K562 (cell line): ENCODE measurements around the gene SHANK2. TPM values are rescaled to one million over a fixed set of nuclear protein-coding genes. Genes with fewer than 3 reads are reported as not detected.

Experiments used
- ATAC-seq: fragments of 200-7000 bp; cut with Tn5 transposase; 3 replicates; pipeline ENCODE4 v1.9.1; 2020; ENCODE audit warnings: moderate library complexity
- BruUV-seq: library from RNA; stranded (reverse); fragments of 400-500 nt; replicated peaks from 2 replicates; lab custom pipeline; 2021; lab: Mats Ljungman, UMichigan
- CTCF ChIA-PET: fragments of 300-600 bp; formaldehyde crosslinking; extraction: SDS; loops from one replicate; lab custom pipeline; 2021; ENCODE audit warnings: low intra/inter-chr PET ratio; lab: Yijun Ruan, JAX
- POLR2A ChIA-PET: fragments of 300-600, 350-650 bp; sonication (Branson Sonifier 250); formaldehyde crosslinking; extraction: SDS; loops from one replicate; lab custom pipeline; 2021; ENCODE audit warnings: antibody characterized with exemption, inconsistent platforms; lab: Yijun Ruan, JAX
- DNase-seq, 4 experiments: peaks; one replicate each; pipeline versions ENCODE4 v3.0.0 to v3.0.0-alpha.2; 2011 to 2018; ENCODE audit warnings: low spot score in 3 of 4, mixed read lengths in 3 of 4; ENCODE audit errors: extremely low read depth in 1 of 4
- FAIRE-seq: peaks from 2 replicates; lab custom pipeline; 2011; peaks lifted over from hg19 to GRCh38; lab: Jason Lieb, UNC
- H2AFZ ChIP-seq: 2 replicates; pipeline ENCODE4 v1.6.0; 2011; ENCODE audit warnings: low read depth, low read length, control low read depth, inconsistent platforms
- H3K27ac ChIP-seq: fragments of 200-600 bp; 3 replicates; pipeline ENCODE4 v1.8.0; 2011; ENCODE audit warnings: low read depth, mild to moderate bottlenecking, control low read depth, inconsistent platforms, low read length, moderate library complexity, mixed read lengths; ENCODE audit errors: extremely low read depth
- H3K27me3 ChIP-seq, 2 experiments: fragments of 300-600 bp in 1 of 2; 2 replicates in 1 of 2; 3 replicates in 1 of 2; pipeline versions ENCODE4 v1.6.0 to v1.8.0; 2011; ENCODE audit warnings: inconsistent platforms in 2 of 2, low read length in 2 of 2, mild to moderate bottlenecking in 1 of 2, mixed read lengths in 1 of 2, moderate library complexity in 1 of 2; ENCODE audit not compliant: control insufficient read depth in 2 of 2, insufficient read depth in 2 of 2
- H3K36me3 ChIP-seq: fragments of 300-600 bp; 3 replicates; pipeline ENCODE4 v1.8.0; 2011; ENCODE audit warnings: mild to moderate bottlenecking, low read length, inconsistent platforms; ENCODE audit not compliant: control insufficient read depth, insufficient read depth
- H3K4me1 ChIP-seq, 2 experiments: fragments of 200-600 bp in 1 of 2; replicated peaks in 1 of 2; 2 replicates in 1 of 2; 3 replicates in 1 of 2; pipeline versions ENCODE4 v1.5.1 to v1.8.0; 2011; ENCODE audit warnings: inconsistent platforms in 2 of 2, low read length in 2 of 2, mild to moderate bottlenecking in 1 of 2, mixed read lengths in 1 of 2, moderate library complexity in 1 of 2; ENCODE audit not compliant: control insufficient read depth in 2 of 2, insufficient read depth in 2 of 2
- H3K4me2 ChIP-seq: 2 replicates; pipeline ENCODE4 v1.6.1; 2011; ENCODE audit warnings: low read length, control low read depth, inconsistent platforms, mixed read lengths; ENCODE audit not compliant: insufficient read depth
- H3K4me3 ChIP-seq: fragments of 200-600 bp; sonication (generic), shearing (Covaris generic); 2 replicates; pipeline ENCODE4 v1.5.1; 2016; ENCODE audit warnings: control low read depth, inconsistent platforms
- H3K79me2 ChIP-seq: fragments of 200-600 bp; 3 replicates; pipeline ENCODE4 v1.8.0; 2011; ENCODE audit warnings: low read length, inconsistent platforms; ENCODE audit not compliant: control insufficient read depth, insufficient read depth
- H3K9ac ChIP-seq, 2 experiments: 2 replicates each; pipeline versions ENCODE4 v1.6.0 to v1.6.1; 2011; ENCODE audit warnings: low read depth in 2 of 2, low read length in 2 of 2, control low read depth in 1 of 2, inconsistent platforms in 1 of 2, mild to moderate bottlenecking in 1 of 2, mixed read lengths in 1 of 2; ENCODE audit not compliant: insufficient read depth in 1 of 2
- H3K9me1 ChIP-seq: one replicate; pipeline ENCODE4 v1.6.0; 2011; ENCODE audit warnings: inconsistent platforms, mild to moderate bottlenecking, low read length, moderate library complexity; ENCODE audit not compliant: control insufficient read depth, insufficient read depth
- H3K9me3 ChIP-seq: replicated peaks from 2 replicates; pipeline ENCODE4 v1.5.1; 2011; ENCODE audit warnings: low read depth, low read length, inconsistent platforms; ENCODE audit not compliant: control insufficient read depth, insufficient read depth
- H4K20me1 ChIP-seq: replicated peaks from 2 replicates; pipeline ENCODE4 v1.6.1; 2011; ENCODE audit warnings: low read length, inconsistent platforms, mixed read lengths; ENCODE audit not compliant: control insufficient read depth, insufficient read depth
- CBX3 ChIP-seq, 2 experiments: IDR thresholded peaks; 1 replicate in 1 of 2; 2 replicates in 1 of 2; pipeline ENCODE4 v1.6.1; 2012; ENCODE audit warnings: inconsistent platforms in 2 of 2, low read length in 2 of 2, borderline replicate concordance in 1 of 2, control low read depth in 1 of 2
- DACH1 ChIP-seq: fragments of 450-650 bp; IDR thresholded peaks from 2 replicates; pipeline ENCODE4 v1.6.1; 2018; ENCODE audit not compliant: partially characterized antibody
- HDAC6 ChIP-seq: IDR thresholded peaks from 2 replicates; pipeline ENCODE4 v1.6.1; 2012; ENCODE audit warnings: low read depth, mild to moderate bottlenecking, control low read depth, inconsistent platforms, low read length, moderate library complexity
- ILF3 ChIP-seq: fragments of 450-650 bp; IDR thresholded peaks from 2 replicates; pipeline ENCODE4 v1.6.1; 2018; ENCODE audit warnings: antibody characterized with exemption, mild to moderate bottlenecking, moderate library complexity, borderline replicate concordance
- KDM4B ChIP-seq, 2 experiments: fragments of 450-650 bp in 1 of 2; sonication (generic) in 1 of 2; IDR thresholded peaks; 2 replicates each; pipeline ENCODE4 v1.6.1; 2016 to 2017; ENCODE audit warnings: borderline replicate concordance in 2 of 2, antibody characterized with exemption in 1 of 2, low read depth in 1 of 2, mild to moderate bottlenecking in 1 of 2
- MCM7 ChIP-seq, 2 experiments: fragments of 450-650 bp; IDR thresholded peaks; 2 replicates each; pipeline ENCODE4 v1.6.1; 2016 to 2018
- NBN ChIP-seq: fragments of 450-650 bp; IDR thresholded peaks from 2 replicates; pipeline ENCODE4 v1.6.1; 2016; ENCODE audit warnings: low read depth, mild to moderate bottlenecking
- NCOR1 ChIP-seq: fragments of 450-650 bp; IDR thresholded peaks from 2 replicates; pipeline ENCODE4 v1.6.1; 2016; ENCODE audit warnings: mild to moderate bottlenecking, moderate library complexity
- PHB ChIP-seq: fragments of 250-450 bp; sonication (Bioruptor Pico); IDR thresholded peaks from 2 replicates; pipeline ENCODE4 v1.5.0; 2021
- RB1 ChIP-seq: fragments of 450-650 bp; IDR thresholded peaks from 2 replicates; pipeline ENCODE4 v1.6.1; 2017; ENCODE audit warnings: low read depth, mild to moderate bottlenecking
- RNF2 ChIP-seq: sonication (generic); IDR thresholded peaks from 2 replicates; pipeline ENCODE4 v1.6.1; 2016
- TAF7 ChIP-seq: fragments of 450-650 bp; IDR thresholded peaks from 2 replicates; pipeline ENCODE4 v1.6.1; 2016; ENCODE audit warnings: missing genetic modification characterization, missing compliant biosample characterization
- TCFL5 ChIP-seq: fragments of 250-450 bp; sonication (Bioruptor Pico); conservative IDR thresholded peaks from 2 replicates; pipeline ENCODE4 v1.6.1; 2021; ENCODE audit warnings: mild to moderate bottlenecking, moderate library complexity, matching md5 sums
- ZFX ChIP-seq: sonication (generic); formaldehyde crosslinking; IDR thresholded peaks from 2 replicates; pipeline ENCODE4 v1.8.0; 2022; ENCODE audit warnings: mild to moderate bottlenecking, missing genetic modification reagents, moderate library complexity
- ZNF143 ChIP-seq: sonication (generic); formaldehyde crosslinking; IDR thresholded peaks from 2 replicates; pipeline ENCODE4 v1.9.0; 2022; ENCODE audit warnings: mild to moderate bottlenecking, missing genetic modification reagents
- ZNF589 ChIP-seq: fragments of 200-800 bp; sonication (Bioruptor generic); IDR thresholded peaks from 2 replicates; pipeline ENCODE4 v1.6.1; 2016; ENCODE audit warnings: low read depth, missing genetic modification characterization, missing compliant biosample characterization
- whole genome bisulfite sequencing: fragments of 100-300 bp; shearing (Covaris generic); methylation state at CpG from one replicate; pipeline ENCODE4 v1.1.6; 2016; ENCODE audit warnings: low coverage, mixed read lengths; ENCODE audit not compliant: insufficient coverage; ENCODE audit errors: missing lambda C conversion rate; 5-methylcytosine and 5-hydroxymethylcytosine counted together
- in situ Hi-C: fragments of 300-500 bp; cut with MboI; formaldehyde crosslinking; loops from 4 replicates; pipeline ENCODE4 v1.15.0; 2018; ENCODE audit warnings: inconsistent platforms, mixed read lengths
- intact Hi-C: fragments of 100-400 bp; cut with micrococcal nuclease; formaldehyde crosslinking; loops from 2 replicates; pipeline ENCODE4 v1.14.2; 2022
- polyA plus RNA-seq, 8 experiments: library from polyadenylated mRNA; depleted of rRNA in 4 of 8; stranded (reverse) in 5 of 8; unstranded in 3 of 8; fragments of >200 nt; fragmentation: Nextera tagmentation in 2 of 8; fragmentation: Illumina TruSeq in 1 of 8; extraction: Ambion mirVana in 2 of 8; extraction: Trizol in 1 of 8; gene quantifications; 2 replicates each; pipeline versions ENCODE4 v1.2.1 to v1.2.3, GENCODE V29; 2011 to 2014; ENCODE audit warnings: inconsistent platforms in 1 of 8, missing spikeins in 1 of 8
- total RNA-seq, 7 experiments: library from RNA; depleted of rRNA in 6 of 7; stranded (reverse); fragments of >200 nt in 6 of 7; fragmentation: Illumina TruSeq in 2 of 7; extraction: Trizol in 2 of 7; gene quantifications; 2 replicates each; pipeline versions ENCODE4 v1.2.1 to v1.2.3, GENCODE V29; 2011 to 2021; ENCODE audit warnings: low replicate concordance in 1 of 7
- TF ChIP-seq, protein P1 (sequence below): fragments of 250-450 bp; sonication (Bioruptor Pico); IDR thresholded peaks from 2 replicates; pipeline ENCODE4 v1.5.0; 2021
- TF ChIP-seq, protein P2 (sequence below): sonication (generic); formaldehyde crosslinking; IDR thresholded peaks from 2 replicates; pipeline ENCODE4 v1.8.1; 2023; ENCODE audit warnings: mild to moderate bottlenecking, missing genetic modification reagents

Gene SHANK2
- total and polyA plus RNA-seq, 9 of the 15 experiments (the other 6 are each of a cell fraction or from before 2014, with no cell fraction given), result 0.04 to 0.07 TPM; not detected in 7

DNA sequence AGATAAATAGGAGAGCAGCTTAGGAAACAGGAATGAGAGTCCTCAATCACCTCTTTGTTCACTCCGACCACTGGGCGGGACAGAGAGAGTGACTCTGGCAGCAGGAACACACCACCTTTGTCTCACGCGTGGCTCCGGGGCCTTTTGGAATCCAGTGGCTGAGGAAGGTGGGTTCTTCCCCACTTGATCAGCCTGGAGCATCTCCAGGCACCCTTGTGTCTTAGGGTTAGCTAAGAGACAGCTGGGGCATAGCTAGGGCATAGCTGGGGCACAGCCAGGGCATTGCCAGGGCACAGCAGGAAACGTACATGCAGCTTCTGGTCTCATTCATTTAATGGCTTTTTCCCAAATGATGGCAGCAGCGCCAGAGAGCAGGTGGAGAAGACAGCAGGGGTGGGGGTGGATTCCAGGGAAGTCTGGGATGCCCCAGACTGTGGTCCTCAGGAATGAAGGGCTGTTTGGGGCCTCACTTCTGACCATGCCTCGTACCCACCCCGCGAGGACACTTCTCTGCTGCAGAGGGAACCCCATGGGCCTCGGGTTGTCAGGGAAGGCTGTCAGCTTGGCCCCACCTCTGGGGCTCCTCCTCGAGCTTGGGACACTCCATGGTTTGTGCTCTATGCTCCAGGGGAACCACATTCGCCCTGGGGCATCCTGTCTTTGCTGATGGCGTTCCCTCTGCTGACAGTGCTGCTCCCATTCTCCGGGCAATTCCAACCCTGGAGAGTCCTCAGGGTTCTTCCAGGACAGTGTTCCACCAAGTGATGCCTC lies 30.4 kb upstream of the SHANK2 start:
- DNase-seq (no peak), FAIRE-seq (no peak), ATAC-seq (no peak)
- Histone ChIP-seq H3K9me3 (no peaks in the 10 kb centered on the region), H3K27me3 (peaks cover 0 to 46% of the 10 kb centered on the region in 2 experiments; a peak in 2 of 5 replicates), H3K4me1 (no peaks in the 10 kb centered on the region), H3K36me3 (no peaks in the 10 kb centered on the region), H3K79me2 (no peaks in the 10 kb centered on the region), H2AFZ (no peak overlapping the region), H3K4me2 (no peak overlapping the region), H3K27ac (no peak overlapping the region), H3K9ac (no peak overlapping the region), H3K4me3 (no peak overlapping the region), H3K9me1 (no peaks in the 10 kb centered on the region), H4K20me1 (no peaks in the 10 kb centered on the region)
- WGBS, result under 1% methylated on average over 15 of the region's 15 CpGs
- intact Hi-C loops, result no loop called here
- POLR2A ChIA-PET, result no interaction called here
- in situ Hi-C loops, result no loop called here
- CTCF ChIA-PET, result no interaction called here
- no TSS peak for BruUV-seq
- TF ChIP-seq ZNF589 (CRISPR knock-in tag) (no peak), KDM4B (IDR thresholded peaks at IDR 0.05; ENCODE audit: borderline replicate concordance in 2 of 2, low read depth in 1 of 2) (no peak), HDAC6 (no peak), MCM7 (IDR thresholded peaks at IDR 0.05) (no peak), ZFX (CRISPR knock-in tag) (no peak), RB1 (no peak), NBN (no peak), TCFL5 (CRISPR knock-in tag) (no peak), RNF2 (no peak), TAF7 (tag) (no peak), ILF3 (no peak), CBX3 (IDR thresholded peaks at IDR 0.05; ENCODE audit: borderline replicate concordance in 1 of 2, low read length in 2 of 2) (no peak), NCOR1 (no peak), ZNF143 (CRISPR knock-in tag) (no peak), DACH1 (no peak), PHB (CRISPR knock-in tag) (no peak)
- TF ChIP-seq, protein P1, sequence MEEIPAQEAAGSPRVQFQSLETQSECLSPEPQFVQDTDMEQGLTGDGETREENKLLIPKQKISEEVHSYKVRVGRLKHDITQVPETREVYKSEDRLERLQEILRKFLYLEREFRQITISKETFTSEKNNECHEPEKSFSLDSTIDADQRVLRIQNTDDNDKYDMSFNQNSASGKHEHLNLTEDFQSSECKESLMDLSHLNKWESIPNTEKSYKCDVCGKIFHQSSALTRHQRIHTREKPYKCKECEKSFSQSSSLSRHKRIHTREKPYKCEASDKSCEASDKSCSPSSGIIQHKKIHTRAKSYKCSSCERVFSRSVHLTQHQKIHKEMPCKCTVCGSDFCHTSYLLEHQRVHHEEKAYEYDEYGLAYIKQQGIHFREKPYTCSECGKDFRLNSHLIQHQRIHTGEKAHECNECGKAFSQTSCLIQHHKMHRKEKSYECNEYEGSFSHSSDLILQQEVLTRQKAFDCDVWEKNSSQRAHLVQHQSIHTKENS (CRISPR knock-in tag), result no peak
- TF ChIP-seq, protein P2, sequence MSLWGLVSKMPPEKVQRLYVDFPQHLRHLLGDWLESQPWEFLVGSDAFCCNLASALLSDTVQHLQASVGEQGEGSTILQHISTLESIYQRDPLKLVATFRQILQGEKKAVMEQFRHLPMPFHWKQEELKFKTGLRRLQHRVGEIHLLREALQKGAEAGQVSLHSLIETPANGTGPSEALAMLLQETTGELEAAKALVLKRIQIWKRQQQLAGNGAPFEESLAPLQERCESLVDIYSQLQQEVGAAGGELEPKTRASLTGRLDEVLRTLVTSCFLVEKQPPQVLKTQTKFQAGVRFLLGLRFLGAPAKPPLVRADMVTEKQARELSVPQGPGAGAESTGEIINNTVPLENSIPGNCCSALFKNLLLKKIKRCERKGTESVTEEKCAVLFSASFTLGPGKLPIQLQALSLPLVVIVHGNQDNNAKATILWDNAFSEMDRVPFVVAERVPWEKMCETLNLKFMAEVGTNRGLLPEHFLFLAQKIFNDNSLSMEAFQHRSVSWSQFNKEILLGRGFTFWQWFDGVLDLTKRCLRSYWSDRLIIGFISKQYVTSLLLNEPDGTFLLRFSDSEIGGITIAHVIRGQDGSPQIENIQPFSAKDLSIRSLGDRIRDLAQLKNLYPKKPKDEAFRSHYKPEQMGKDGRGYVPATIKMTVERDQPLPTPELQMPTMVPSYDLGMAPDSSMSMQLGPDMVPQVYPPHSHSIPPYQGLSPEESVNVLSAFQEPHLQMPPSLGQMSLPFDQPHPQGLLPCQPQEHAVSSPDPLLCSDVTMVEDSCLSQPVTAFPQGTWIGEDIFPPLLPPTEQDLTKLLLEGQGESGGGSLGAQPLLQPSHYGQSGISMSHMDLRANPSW (CRISPR knock-in tag), result no peak
